ENCODE results near the gene HHAT. TPM values are rescaled to one million over a fixed set of nuclear protein-coding genes. Genes with fewer than 3 reads are reported as not detected.

The HHAT gene
- total and polyA plus RNA-seq, 2 of the 13 experiments (the other 11 are each of a cell fraction or from before 2014, with no cell fraction given): 2.6 to 4.9 TPM

DNA sequence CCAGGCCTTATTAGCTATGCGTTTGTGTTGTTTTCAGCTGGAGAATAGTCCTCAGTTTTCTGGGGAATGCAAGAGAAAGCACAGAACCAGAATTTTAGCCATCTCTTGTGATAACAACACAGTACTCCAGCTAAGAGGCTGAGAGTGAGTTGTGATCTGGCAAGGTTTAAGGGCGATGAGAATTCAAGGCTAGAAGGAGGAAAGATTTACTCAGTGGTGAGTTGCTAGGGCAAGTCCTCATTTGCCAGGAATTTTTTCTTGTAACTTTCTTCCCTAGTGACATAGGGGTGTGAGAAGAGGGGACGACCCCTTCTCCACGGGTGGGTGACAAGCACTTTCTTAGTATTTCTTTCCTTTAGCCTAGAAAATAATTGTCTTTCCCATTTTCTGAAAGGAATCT, 53.2 kb downstream of the HHAT start:
- no TSS peak for BruUV-seq (replicated peaks)
- Histone ChIP-seq H3K4me2 (ENCODE audit: low read depth, low read length) (no peak overlapping the region), H3K27me3 (ENCODE audit: control insufficient read depth in 1 of 2, insufficient read depth in 2 of 2, low read length in 2 of 2) (no peaks in the 10 kb centered on the region), H3K27ac (ENCODE audit: extremely low read length, insufficient read depth, low read length) (no peak overlapping the region), H2AFZ (ENCODE audit: low read length) (no peak overlapping the region), H3K79me2 (ENCODE audit: insufficient read depth, low read length) (no peaks in the 10 kb centered on the region), H3K36me3 (replicated peaks in 1 of 2; ENCODE audit: control insufficient read depth in 1 of 2, insufficient read depth in 2 of 2, low read length in 2 of 2) (no peaks in the 10 kb centered on the region), H3K9me3 (ENCODE audit: low read length) (no peaks in the 10 kb centered on the region), H3K4me1 (ENCODE audit: insufficient read depth, low read length) (peaks cover 40% of the 10 kb centered on the region), H3K4me3 (replicated peaks in 1 of 3; ENCODE audit: insufficient read depth in 1 of 3, low read depth in 2 of 3, low read length in 3 of 3) (no peak overlapping the region), H3K9ac (ENCODE audit: insufficient read depth, low read depth, low read length) (no peak overlapping the region), H4K20me1 (ENCODE audit: insufficient read depth, low read length) (no peaks in the 10 kb centered on the region)
- ATAC-seq (no peak), FAIRE-seq (no peak), DNase-seq (ENCODE audit: low spot score) (no peak)
- ChIA-PET POLR2A (no interaction called here), CTCF (ENCODE audit: low intra/inter-chr PET ratio, low total read pairs) (no interaction called here)
- WGBS (ENCODE audit: low lambda C conversion rate): 89% methylated on average over 4 of the region's 4 CpGs
- in situ Hi-C loops (cut with HindIII; ENCODE audit: extremely low pct_ligation_motif_present, low pct_unique_long_range_greater_than_20kb) (no loop called here), intact Hi-C loops (cut with micrococcal nuclease; ENCODE audit: unreplicated experiment) (no loop called here)
- TF ChIP-seq, protein P1, sequence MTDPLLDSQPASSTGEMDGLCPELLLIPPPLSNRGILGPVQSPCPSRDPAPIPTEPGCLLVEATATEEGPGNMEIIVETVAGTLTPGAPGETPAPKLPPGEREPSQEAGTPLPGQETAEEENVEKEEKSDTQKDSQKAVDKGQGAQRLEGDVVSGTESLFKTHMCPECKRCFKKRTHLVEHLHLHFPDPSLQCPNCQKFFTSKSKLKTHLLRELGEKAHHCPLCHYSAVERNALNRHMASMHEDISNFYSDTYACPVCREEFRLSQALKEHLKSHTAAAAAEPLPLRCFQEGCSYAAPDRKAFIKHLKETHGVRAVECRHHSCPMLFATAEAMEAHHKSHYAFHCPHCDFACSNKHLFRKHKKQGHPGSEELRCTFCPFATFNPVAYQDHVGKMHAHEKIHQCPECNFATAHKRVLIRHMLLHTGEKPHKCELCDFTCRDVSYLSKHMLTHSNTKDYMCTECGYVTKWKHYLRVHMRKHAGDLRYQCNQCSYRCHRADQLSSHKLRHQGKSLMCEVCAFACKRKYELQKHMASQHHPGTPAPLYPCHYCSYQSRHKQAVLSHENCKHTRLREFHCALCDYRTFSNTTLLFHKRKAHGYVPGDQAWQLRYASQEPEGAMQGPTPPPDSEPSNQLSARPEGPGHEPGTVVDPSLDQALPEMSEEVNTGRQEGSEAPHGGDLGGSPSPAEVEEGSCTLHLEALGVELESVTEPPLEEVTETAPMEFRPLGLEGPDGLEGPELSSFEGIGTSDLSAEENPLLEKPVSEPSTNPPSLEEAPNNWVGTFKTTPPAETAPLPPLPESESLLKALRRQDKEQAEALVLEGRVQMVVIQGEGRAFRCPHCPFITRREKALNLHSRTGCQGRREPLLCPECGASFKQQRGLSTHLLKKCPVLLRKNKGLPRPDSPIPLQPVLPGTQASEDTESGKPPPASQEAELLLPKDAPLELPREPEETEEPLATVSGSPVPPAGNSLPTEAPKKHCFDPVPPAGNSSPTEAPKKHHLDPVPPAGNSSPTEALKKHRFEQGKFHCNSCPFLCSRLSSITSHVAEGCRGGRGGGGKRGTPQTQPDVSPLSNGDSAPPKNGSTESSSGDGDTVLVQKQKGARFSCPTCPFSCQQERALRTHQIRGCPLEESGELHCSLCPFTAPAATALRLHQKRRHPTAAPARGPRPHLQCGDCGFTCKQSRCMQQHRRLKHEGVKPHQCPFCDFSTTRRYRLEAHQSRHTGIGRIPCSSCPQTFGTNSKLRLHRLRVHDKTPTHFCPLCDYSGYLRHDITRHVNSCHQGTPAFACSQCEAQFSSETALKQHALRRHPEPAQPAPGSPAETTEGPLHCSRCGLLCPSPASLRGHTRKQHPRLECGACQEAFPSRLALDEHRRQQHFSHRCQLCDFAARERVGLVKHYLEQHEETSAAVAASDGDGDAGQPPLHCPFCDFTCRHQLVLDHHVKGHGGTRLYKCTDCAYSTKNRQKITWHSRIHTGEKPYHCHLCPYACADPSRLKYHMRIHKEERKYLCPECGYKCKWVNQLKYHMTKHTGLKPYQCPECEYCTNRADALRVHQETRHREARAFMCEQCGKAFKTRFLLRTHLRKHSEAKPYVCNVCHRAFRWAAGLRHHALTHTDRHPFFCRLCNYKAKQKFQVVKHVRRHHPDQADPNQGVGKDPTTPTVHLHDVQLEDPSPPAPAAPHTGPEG (CRISPR knock-in tag; IDR thresholded peaks at IDR 0.05): no peak
- TF ChIP-seq RFXANK (CRISPR knock-in tag; IDR thresholded peaks at IDR 0.05) (no peak), SP2 (CRISPR knock-in tag; IDR thresholded peaks at IDR 0.05) (no peak), ARID2 (CRISPR knock-in tag; IDR thresholded peaks at IDR 0.05; ENCODE audit: borderline replicate concordance) (no peak), HOXD1 (CRISPR knock-in tag; IDR thresholded peaks at IDR 0.05) (no peak), POLR2AphosphoS5 (IDR thresholded peaks at IDR 0.05; ENCODE audit: low read depth, low read length) (no peak), ZNF546 (CRISPR knock-in tag; conservative IDR thresholded peaks at IDR 0.05) (no peak), ZSCAN30 (CRISPR knock-in tag; IDR thresholded peaks at IDR 0.05) (no peak), ZBTB1 (CRISPR knock-in tag; IDR thresholded peaks at IDR 0.05; ENCODE audit: borderline replicate concordance) (no peak), TOPORS (CRISPR knock-in tag; IDR thresholded peaks at IDR 0.05) (no peak), ZNF629 (CRISPR knock-in tag; conservative IDR thresholded peaks at IDR 0.05) (no peak), ZNF761 (CRISPR knock-in tag; conservative IDR thresholded peaks at IDR 0.05) (no peak), ERF (CRISPR knock-in tag; IDR thresholded peaks at IDR 0.05) (no peak), PCBP2 (optimal IDR thresholded peaks at IDR 0.05; ENCODE audit: low read depth, low read length, poor library complexity, severe bottlenecking) (no peak), JUNB (CRISPR knock-in tag; IDR thresholded peaks at IDR 0.05; ENCODE audit: borderline replicate concordance) (no peak), RAD21 (CRISPR knock-in tag; IDR thresholded peaks at IDR 0.05) (no peak), ZNF282 (IDR thresholded peaks at IDR 0.05; ENCODE audit: partially characterized antibody) (no peak)
- TF ChIP-seq, protein P2, sequence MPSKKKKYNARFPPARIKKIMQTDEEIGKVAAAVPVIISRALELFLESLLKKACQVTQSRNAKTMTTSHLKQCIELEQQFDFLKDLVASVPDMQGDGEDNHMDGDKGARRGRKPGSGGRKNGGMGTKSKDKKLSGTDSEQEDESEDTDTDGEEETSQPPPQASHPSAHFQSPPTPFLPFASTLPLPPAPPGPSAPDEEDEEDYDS (CRISPR knock-in tag; IDR thresholded peaks at IDR 0.05): no peak
- TF ChIP-seq, protein P3, sequence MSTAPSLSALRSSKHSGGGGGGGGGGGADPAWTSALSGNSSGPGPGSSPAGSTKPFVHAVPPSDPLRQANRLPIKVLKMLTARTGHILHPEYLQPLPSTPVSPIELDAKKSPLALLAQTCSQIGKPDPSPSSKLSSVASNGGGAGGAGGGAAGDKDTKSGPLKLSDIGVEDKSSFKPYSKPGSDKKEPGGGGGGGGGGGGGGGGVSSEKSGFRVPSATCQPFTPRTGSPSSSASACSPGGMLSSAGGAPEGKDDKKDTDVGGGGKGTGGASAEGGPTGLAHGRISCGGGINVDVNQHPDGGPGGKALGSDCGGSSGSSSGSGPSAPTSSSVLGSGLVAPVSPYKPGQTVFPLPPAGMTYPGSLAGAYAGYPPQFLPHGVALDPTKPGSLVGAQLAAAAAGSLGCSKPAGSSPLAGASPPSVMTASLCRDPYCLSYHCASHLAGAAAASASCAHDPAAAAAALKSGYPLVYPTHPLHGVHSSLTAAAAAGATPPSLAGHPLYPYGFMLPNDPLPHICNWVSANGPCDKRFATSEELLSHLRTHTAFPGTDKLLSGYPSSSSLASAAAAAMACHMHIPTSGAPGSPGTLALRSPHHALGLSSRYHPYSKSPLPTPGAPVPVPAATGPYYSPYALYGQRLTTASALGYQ (CRISPR knock-in tag; IDR thresholded peaks at IDR 0.05): no peak
